GM18868 (cell line): ENCODE data around the gene SLC5A11.
"Not testable (repeated sequence)": the region's sequence is repeated elsewhere in the genome, so short reads cannot be mapped to it uniquely, and the experiment has no call there.

Source experiments
- ATAC-seq: cut with Tn5 transposase; IDR thresholded peaks from one replicate; pipeline ENCODE4 v1.9.1; 2021; ENCODE audit warnings: mild to moderate bottlenecking, moderate library complexity; ENCODE audit not compliant: unreplicated experiment

The SLC5A11 gene

DNA sequence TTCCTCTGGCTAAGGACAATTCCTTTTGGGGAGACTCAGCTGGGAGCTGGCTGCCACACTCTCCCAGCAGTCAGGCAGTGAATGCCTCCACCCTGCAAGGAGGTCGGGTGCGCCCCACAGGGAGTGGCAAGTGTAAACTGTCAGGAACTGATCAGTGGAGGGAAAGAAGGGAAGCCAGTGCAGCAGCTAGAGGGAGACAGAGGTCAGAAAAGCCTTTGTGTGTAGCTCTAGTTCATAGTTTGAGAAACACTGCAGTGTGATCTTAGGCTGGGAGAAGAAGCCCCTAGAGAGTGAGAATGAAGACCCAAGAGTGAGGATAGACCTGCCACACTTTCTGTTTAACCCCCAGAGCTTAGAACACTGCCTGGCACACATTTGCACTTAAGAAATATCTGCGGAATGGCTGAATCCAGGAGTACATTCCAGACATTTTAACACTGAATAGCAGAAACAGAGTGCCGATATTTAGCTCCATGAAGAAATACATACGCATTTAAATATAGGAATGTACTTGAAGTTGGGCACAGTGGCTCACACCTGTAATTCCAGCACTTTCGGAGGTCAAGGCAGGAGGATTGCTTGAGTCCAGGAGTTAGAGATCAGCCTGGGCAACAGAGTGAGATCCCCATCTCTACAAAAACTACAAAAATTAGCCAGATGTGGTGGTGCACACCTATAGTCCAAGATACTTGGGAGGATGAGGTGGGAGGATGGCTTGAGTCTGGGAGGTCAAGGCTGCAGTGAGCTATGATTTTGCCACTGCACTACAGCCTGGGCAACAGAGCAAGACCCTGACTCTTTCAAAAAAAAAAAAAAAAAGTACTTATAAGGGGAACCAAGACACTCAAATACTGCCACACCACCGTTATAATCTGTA lies 11.1 kb upstream of the SLC5A11 start:
- no peak for ATAC-seq

DNA sequence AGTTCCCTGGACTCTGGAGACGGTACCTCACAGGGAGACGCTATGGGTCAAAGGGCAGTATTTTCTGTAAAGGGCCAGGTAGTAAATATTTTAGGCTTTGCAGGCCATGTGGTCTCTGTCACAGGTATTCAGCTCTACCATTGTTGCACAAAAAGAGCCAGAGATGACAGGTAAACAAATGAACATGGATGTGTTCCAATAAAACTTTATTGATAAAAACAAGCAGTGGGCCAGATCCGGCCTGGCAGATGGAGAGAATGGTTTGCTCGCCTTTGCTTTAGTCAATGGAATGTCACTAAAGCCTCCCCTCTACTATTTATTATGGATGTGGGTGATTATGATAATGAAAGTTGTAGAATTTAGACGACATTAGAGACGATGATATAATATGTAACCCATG lies 8.9 kb upstream of the SLC5A11 start:
- no peak for ATAC-seq

DNA sequence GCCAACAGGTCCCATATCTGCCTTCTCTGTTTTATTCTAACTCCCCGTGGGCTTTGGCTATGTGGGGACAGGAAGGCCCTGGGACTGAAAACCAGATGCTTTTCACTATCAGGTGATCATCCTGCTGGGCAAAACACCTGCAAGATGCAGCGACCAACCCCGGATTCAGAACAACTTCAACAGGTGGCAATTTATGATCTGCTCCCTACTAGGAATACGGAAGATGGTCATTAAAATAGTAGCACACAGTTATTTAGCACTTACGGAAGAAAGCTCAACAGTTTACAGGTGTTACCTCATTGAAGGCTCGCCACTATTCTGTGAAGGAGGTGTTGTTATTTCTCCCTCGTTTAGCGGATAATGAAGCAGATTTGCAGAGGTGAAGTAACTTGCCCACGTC lies 7.8 kb upstream of the SLC5A11 start:
- ATAC-seq: no peak

DNA sequence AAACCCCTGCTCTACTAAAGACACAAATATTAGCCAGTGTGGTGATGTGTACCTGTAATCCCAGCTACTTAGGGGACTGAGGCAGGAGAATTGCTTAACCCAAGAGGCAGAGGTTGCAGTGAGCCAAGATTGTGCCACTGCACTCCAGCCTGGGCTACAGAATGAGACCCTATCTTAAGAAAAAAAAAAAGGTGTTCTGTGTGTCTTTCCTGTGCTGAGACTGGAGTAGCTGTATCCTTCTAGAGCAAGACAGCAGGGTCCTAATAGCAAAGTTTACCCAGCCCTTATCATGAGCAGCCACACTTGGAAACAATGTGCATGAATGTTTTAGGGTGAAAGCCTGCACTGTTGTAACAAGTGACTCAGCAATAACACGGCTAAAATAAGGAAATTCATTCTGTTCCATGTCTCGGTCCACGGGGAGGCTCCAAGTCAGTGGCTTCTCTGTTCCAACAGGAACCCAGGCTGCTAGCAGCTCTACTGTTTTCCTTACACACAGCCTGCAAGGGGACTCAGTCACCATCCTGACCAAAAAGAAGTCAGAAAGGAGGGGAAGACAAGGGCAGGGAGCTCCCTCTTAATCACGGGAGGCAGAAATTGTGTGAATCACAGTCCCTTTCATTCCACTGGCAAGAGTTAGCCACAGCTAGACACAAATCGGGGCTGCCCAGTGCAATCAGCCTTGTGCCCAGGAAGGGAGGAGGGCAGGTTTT lies 7.1 kb upstream of the SLC5A11 start:
- ATAC-seq: no peak

DNA sequence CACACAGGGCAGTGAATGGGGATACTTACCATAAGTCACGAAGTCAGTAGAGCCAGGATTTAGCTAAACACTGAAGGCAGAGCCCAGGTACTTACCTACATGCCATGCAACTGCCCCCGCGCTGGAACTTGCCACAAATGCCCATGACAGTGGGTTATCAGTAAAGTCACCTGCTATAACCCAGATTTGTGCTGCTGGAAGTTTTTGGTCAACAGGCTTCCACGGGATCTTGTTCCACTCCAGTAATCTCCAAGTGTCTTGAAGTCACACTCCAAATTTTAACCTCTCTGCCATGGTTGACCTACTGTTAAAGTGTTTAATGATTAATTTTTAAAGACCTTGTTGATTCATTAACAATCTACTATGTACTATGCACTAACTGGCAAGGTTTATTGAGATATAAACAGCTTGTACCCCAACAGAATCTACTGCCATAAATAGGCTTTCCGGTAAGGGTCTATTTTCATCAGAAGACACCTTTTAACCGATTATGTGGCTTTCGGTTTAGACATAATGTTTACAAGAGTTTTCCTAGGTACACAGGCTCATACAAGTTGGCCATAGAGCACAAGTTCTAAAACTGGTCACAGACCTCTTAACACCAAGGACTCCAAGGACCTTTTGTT lies 6.3 kb upstream of the SLC5A11 start:
- no peak for ATAC-seq

DNA sequence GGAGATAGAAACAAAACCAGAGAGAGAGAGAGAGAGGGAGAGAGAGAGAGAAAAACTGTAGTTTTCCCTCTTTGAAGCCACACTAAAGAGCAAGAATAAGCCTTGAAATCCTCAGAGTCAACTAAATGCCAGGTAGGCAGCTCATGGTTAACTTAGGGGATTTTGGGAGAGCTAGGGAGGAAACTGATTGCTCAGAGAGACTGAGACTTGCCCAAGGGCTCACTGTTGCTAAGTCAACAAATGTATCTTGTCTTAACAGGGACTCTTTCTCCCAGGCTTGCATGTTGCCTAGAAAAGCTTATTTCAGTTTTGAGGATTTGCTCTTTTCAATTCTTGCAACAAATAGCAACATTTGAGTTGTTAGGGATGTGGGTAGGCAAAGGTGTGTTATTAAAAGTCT lies 4.5 kb upstream of the SLC5A11 start:
- no peak for ATAC-seq

DNA sequence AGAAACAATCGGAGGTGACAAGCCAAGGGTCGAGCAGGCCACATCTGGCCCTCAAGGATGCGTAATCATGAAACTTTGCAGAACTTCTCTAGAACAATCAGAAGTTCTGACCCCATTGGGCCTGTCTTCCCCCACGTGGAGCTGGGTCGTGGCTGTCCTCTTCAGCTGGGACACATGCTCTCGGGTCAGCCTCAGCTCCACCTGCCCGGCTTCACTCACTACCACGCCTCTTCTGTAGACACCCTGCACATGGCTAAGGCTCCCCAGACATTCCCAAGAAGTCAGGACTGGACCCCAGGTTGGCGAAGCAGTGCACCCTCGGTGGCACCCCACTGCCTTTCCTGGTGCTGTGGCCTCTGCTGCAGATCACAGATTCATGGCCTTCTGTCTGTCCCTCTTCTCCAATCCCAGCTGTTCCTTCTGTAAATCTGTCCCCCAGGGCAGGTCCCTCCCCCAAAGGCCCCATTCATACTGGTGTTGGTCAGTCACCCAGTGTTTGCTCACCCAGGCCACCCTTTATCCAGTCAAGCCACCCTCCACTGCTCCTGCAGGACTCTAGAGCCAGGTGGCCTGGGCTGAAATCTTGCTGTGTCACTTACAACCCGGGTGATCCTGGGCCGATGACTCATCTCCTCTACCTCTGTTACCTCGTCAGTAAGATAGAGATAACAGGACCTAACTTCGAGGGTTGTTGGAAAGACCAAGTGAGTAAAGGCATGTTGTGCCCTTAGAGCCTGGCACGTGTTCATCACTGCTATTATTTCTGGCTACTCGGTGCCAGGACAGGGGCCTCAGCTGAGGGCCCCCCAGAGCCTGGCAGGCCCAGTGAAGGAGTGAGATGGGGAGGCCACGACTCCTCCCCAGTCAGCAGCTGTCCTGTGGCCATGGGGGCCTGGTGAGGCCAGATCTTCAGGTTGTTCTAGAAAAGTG lies 1.4 kb upstream of the SLC5A11 start:
- no peak for ATAC-seq

DNA sequence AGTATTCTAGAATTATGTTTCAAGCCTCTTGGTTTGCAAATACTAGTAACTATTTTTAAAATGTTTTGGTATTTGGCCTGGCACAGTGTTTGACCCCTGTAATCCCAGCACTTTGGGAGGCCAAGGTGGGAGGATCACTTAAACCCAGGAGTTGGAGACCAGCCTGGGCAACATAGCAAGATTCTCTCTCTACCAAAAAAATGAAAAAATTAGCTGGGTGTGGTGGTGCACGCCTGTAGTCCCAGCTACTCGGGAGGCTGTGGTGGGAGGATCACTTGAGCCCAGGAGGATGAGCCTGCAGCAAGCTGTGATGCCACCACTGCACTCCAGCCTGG lies 765 bp upstream of the SLC5A11 start:
- not testable (repeated sequence) for ATAC-seq

DNA sequence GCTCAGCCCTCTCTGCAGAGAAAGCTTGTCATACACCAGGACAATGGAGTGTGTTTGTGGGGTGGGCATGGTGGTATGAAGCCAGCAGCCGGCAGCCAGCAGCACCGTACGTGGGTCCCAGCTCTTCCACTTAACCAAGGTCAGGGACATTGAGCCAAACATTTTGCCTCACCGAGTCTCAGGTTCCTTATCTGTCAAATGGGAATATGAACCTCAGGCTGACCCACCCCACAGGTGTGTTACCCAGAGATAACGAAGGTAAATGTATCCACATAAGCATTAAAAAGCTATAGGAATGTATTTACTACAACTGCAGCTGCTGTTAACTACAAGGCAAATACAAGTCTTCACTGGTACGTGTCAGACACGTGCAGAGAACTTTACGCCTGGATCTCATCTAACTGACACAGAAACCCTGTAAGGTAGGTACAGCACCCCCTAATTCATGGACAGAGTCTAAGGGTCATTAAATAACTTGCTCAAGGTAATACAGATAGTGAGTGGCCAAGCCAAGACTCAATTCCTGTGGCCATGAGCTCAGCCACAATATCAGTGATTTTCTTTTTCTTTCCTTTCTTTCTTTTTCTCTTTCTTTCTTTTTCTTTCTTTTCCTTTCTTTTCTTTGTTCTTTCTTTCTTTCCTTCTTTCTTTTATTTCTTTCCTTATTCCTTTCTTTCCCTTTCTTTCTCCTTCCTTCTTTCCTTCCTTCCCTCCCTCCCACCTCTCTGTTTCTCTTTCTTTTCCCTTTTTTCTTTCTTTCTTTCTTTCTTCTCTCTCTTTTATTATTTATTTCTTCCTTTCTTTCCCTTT lies 990 bp downstream of the SLC5A11 start:
- no peak for ATAC-seq

DNA sequence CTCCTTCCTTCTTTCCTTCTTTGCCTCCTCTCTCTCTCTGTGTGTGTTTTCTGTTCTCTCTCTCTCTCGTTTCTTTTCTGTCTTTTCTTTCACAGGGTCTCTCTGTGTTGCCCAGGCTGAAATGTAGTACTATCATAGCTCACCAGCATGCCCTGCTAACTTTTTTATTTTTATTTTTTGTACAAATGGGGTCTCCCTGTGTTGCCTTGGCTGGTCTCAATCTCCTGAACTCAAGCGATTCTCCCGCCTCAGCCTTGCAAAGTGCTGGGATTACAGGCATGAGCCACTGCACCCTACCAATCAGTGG lies 1.5 kb downstream of the SLC5A11 start:
- no peak for ATAC-seq

DNA sequence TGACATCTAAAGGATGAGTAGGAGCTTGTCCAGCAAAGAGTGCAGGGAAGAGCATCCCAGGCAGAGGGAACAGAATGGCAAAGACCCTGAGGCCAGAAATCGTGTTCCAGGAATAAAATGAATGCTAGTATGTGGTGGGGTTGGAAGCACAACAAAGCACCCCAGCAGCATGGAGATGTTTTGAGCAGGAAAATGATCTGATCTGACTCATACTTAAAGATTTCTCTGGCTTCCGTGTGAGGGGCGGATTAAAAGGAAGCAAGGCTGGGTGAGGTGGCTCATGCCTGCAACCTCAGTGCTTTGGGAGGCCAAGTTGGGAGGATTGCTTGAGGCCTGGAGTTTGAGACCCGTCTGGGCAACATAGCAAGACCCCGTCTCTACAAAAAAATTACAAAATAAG lies 2.3 kb downstream of the SLC5A11 start:
- ATAC-seq: no peak

DNA sequence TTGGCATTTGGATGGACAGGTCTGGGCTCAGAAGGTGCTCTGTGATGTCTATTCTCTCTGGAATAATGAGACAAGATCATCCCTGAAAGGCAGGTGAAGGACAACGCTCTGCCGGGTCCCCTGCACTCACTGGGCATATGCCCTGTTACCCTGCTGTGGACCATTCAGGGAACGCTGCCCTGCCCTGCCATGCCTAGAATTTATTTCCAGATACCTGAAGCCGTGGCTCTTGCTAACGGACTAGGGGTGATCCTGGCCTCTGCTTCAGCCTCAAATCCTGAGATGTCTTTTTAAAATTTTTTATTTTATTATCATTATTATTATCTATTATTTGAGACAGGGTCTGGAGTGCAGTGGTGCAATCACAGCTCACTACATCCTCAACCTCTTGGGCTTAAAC lies 3.9 kb downstream of the SLC5A11 start:
- no peak for ATAC-seq

DNA sequence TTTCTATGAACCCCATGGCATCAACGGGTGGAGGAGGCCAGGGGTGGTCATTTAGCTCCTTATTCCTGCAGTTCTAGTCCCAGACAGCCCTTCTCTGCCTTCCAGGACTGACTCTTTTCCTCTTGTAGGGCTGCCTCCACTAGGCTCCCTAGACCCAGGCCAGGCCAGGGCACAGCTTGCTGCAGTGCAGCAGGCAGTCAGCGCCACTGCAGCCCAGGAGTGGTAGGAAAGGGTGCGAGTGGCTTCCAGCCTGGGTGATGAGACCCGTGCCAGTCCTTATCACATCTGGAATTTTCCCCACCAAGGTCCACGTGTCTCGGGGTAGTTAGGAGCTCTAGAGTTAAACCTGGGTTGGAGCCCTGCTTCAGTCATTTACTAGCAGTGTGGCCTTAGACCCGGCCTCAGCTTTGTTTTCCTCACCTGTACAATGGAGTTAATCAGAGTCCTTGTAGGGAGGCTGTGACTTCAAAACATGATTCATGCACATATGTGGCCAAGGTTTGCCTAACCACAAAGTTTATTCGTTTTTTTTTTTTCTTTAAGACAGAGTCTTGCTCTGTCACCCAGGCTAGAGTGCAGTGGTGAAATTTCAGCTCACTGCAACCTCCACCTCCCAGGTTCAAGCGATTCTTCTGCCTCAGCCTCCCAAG lies 4.7 kb downstream of the SLC5A11 start:
- ATAC-seq: no peak

DNA sequence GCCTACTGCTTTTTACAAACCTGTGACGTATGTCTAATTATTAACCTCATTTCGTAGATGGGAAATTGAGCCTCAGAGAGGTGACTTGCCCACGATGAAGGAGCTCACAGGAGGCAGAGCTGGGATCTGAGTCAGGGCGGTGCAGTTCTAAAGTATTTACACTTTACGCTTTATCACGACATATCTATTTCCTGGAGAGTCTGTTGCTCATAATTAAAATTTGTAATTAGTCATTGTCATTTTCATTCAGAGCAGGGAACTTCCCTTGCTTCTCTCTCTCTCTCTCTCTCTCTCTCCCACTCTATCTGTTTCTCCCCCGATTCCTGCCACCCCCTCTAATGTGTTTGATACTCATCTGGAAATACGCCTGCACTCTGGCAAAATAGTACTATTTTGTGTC lies 5.9 kb downstream of the SLC5A11 start:
- no peak for ATAC-seq

DNA sequence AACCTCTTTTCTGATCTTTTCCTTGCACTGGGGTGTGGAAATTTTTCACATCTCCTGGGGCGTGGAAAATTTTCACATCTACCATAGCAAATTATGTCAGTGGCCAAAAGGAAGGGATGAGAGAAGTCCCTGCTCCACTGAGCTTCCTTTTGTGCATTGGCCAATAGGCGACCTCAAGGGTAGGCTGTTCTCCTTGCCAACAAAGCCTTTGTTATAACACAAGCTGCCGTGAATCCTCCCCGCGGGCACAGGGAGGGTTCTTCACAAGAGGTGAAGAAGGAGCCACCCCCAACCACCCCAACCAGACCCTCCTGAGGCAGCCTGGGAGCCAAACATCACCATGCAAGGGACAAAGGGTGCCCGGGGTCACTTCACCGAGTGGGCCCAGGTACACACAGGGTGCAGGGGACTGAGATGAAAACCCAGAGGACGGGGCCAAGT lies 6.5 kb downstream of the SLC5A11 start:
- no peak for ATAC-seq

DNA sequence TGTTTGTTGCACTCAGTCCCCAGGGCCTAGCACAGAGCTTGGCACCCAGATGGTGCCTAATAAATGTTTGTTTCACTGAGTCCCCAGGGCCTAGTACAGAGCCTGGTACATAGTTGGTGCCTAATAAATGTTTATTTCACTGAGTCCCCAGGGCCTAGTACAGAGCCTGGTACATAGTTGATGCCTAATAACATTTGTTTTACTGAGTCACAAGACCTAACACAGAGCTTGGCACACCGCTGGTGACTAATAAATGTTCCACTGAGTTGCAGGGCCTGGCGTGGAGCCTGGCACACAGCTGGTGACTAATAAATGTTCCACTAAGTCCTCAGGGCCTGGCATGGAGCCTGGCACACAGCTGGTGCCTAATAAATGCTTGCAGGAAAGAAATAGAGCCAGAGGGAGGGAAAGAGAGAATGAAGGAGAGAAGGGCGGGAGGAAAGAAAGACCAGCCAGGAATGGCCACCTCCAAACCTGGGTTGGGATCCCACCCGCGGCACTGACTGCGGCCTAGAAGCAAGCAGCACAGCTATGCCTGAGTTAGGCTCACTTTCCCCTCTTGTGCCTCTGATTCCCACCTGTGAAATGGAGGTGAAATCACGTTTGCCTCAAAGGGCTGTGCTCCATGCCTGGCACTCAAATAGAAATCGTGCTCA lies 7.5 kb downstream of the SLC5A11 start:
- ATAC-seq: no peak

DNA sequence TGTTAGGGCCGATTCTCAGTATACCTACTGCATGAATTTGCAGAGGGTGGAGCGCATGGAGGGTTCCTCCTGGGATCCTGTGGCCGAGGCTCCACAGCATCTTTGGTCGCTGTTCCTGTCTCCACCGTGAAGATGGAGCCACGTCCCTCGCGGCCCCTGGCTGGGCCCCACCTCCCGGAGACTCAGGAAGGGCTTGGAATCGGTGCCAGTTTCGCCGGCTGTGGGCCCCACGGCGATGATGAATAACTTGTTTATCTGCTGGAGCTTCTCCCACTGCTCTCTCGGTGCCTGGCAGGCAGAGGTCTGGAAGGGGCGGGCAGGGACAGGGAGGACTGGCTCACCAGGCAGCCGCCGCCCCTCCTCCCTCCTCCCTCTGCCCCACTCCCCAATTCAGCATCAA lies 8.1 kb downstream of the SLC5A11 start:
- no peak for ATAC-seq

DNA sequence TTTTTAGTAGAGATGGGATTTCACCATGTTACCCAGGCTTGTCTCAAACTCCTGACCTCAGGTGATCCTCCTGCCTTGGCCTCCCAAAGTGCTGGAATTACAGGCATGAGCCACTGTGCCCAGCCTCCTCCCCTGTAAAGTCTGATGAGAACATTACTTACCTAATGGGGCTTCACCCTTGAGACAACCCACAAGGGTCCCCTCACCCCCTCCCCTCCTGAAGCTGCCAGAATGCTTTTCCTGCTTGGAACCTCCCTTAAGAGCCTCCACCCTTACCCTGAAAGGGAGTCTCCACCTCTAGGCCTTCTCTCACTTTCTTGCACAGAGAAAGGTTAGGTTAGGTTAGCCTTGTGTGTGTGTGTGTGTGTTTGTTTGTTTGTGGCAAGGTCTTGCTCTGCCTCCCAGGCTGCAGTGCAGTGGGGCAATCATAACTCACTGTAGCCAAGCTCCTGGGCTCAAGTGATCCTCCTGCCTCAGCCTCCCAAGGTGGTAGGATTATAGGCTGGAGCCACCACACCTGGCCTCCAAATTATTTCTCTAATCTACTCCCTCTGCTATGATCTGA lies 8.9 kb downstream of the SLC5A11 start:
- no peak for ATAC-seq

DNA sequence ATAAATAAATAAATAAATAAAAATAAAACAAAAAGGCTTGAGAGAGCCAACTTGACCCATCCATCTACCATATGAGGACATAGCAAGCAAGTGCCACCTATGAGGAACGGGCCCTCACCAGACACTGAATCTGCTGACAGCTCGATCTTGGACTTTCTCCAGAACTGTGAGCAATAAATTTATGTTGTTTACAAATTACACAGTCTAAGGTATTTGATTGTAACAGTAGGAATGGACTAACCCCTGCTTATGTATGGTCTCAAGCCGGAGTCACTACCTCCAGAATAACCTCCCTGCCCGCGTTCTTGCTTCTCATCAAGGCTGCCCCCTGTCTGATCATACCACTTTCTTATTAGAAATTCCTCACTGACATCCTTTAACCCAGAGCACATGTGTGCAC lies 9.9 kb downstream of the SLC5A11 start:
- ATAC-seq: no peak
